Esophagus (tissue), 2 donors: ENCODE measurements around the gene MAP7D3. TPM values are rescaled to one million over a fixed set of nuclear protein-coding genes. Genes with fewer than 3 reads are reported as not detected.

Experiments
- H3K27ac ChIP-seq, 2 donors: one replicate each; pipeline ENCODE4 v1.5.1; 2013; ENCODE audit warnings: low read depth in 2 of 2, mild to moderate bottlenecking in 2 of 2, inconsistent platforms in 1 of 2, low read length in 1 of 2, moderate library complexity in 1 of 2
- H3K27me3 ChIP-seq, 2 donors: one replicate each; pipeline ENCODE4 v1.6.1; 2013; ENCODE audit warnings: low read length in 2 of 2, control low read depth in 1 of 2, mild to moderate bottlenecking in 1 of 2; ENCODE audit not compliant: insufficient read depth in 2 of 2, control insufficient read depth in 1 of 2
- H3K36me3 ChIP-seq, 2 donors: one replicate each; pipeline ENCODE4 v1.6.1; 2013; ENCODE audit warnings: low read length in 1 of 2; ENCODE audit not compliant: control insufficient read depth in 2 of 2, insufficient read depth in 2 of 2
- H3K4me1 ChIP-seq, 2 donors: one replicate each; pipeline ENCODE4 v1.6.1; 2013; ENCODE audit warnings: low read length in 1 of 2; ENCODE audit not compliant: control insufficient read depth in 2 of 2, insufficient read depth in 2 of 2
- H3K4me3 ChIP-seq, 2 donors: one replicate each; pipeline ENCODE4 v1.5.1; 2013; ENCODE audit warnings: low read length in 2 of 2, mild to moderate bottlenecking in 2 of 2, low read depth in 1 of 2, moderate library complexity in 1 of 2
- H3K9me3 ChIP-seq, 2 donors: one replicate each; pipeline ENCODE4 v1.6.1; 2013; ENCODE audit warnings: mild to moderate bottlenecking in 2 of 2, low read depth in 1 of 2, low read length in 1 of 2, moderate library complexity in 1 of 2; ENCODE audit not compliant: control insufficient read depth in 2 of 2, insufficient read depth in 1 of 2
- WGBS, 2 donors: extraction: QIAGEN DNeasy Blood & Tissue Kit; methylation state at CpG; one replicate each; pipeline ENCODE4 v1.1.7; 2013; 5-methylcytosine and 5-hydroxymethylcytosine counted together
- polyA plus RNA-seq, 2 donors: library from polyadenylated mRNA; stranded (reverse); fragments of 200-250 nt; gene quantifications; one replicate each; pipeline ENCODE4 v1.2.3, GENCODE V29; 2013
- donor health status: healthy with polysubstance abuse.
- donor health status: Bipolar disorder and iron deficiency.

The MAP7D3 gene
- polyA plus RNA-seq, 2 donors: 2.6 TPM

- Histone ChIP-seq H3K27ac (no peak overlapping the region), H3K27me3 (no peaks in the 10 kb centered on the region), H3K4me1 (peaks cover 0 to 2% of the 10 kb centered on the region in 2 donors), H3K4me3 (no peak overlapping the region), H3K36me3 (no peaks in the 10 kb centered on the region), H3K9me3 (no peaks in the 10 kb centered on the region)
- 74 to 85% methylated on average over 2 of the region's 2 CpGs for WGBS, 2 donors
Observed at GRCh38 chrX:136192135-136192534, 59.1 kb downstream of the MAP7D3 start.

GRCh38 chrX:136191171-136191570 is 60.0 kb downstream of the MAP7D3 start:
- Histone ChIP-seq H3K27me3 (no peaks in the 10 kb centered on the region), H3K4me1 (peaks cover under 1 to 2% of the 10 kb centered on the region in 2 donors), H3K36me3 (no peaks in the 10 kb centered on the region), H3K27ac (peak overlapping the region in 1 of 2 donors; percentile 34), H3K9me3 (no peaks in the 10 kb centered on the region), H3K4me3 (no peak overlapping the region)
- 46 to 65% methylated on average over 6 of the region's 6 CpGs for WGBS, 2 donors

- WGBS, 2 donors: 83 to 87% methylated on average over 10 of the region's 10 CpGs
- no peak overlapping the region for H3K27ac ChIP-seq
Observed at GRCh38 chrX:136190038-136190713, 61.0 kb downstream of the MAP7D3 start.

GRCh38 chrX:136189222-136189621 is 62.0 kb downstream of the MAP7D3 start:
- Histone ChIP-seq H3K36me3 (no peaks in the 10 kb centered on the region), H3K27me3 (no peaks in the 10 kb centered on the region), H3K4me1 (peaks cover 2 to 3% of the 10 kb centered on the region in 2 donors), H3K27ac (peak overlapping the region in 1 of 2 donors; percentile 4), H3K9me3 (no peaks in the 10 kb centered on the region), H3K4me3 (no peak overlapping the region)
- 67 to 80% methylated on average over 2 of the region's 2 CpGs for WGBS, 2 donors

More at GRCh38 chrX:136190038-136190713, 61.0 kb downstream of the MAP7D3 start:
- Histone ChIP-seq H3K9me3 (no peaks in the 10 kb centered on the region), H3K4me1 (peaks cover 2 to 3% of the 10 kb centered on the region in 2 donors), H3K27me3 (no peaks in the 10 kb centered on the region), H3K4me3 (no peak overlapping the region), H3K36me3 (no peaks in the 10 kb centered on the region)

GRCh38 chrX:136186023-136186413 is 65.2 kb downstream of the MAP7D3 start:
- WGBS, 2 donors: 42 to 44% methylated on average over 3 of the region's 3 CpGs
- Histone ChIP-seq H3K27ac (peak overlapping the region in 1 of 2 donors; percentile 9), H3K4me3 (no peak overlapping the region), H3K9me3 (no peaks in the 10 kb centered on the region), H3K27me3 (no peaks in the 10 kb centered on the region), H3K4me1 (peaks cover 2 to 3% of the 10 kb centered on the region in 2 donors), H3K36me3 (no peaks in the 10 kb centered on the region)

- Histone ChIP-seq H3K4me3 (no peak overlapping the region), H3K9me3 (no peaks in the 10 kb centered on the region), H3K27ac (no peak overlapping the region), H3K27me3 (no peaks in the 10 kb centered on the region), H3K4me1 (peaks cover 0 to 3% of the 10 kb centered on the region in 2 donors), H3K36me3 (no peaks in the 10 kb centered on the region)
- 29% methylated on average over 8 of the region's 8 CpGs for WGBS, 2 donors
Observed at GRCh38 chrX:136185401-136186022, 65.7 kb downstream of the MAP7D3 start.

- 21 to 51% methylated on average over 1 of the region's 1 CpG for WGBS, 2 donors
- no peak overlapping the region for H3K27ac ChIP-seq
- no peaks in the 10 kb centered on the region for H3K27me3 ChIP-seq
- no peaks in the 10 kb centered on the region for H3K36me3 ChIP-seq
- peaks cover 0 to 3% of the 10 kb centered on the region in 2 donors for H3K4me1 ChIP-seq
- H3K9me3 ChIP-seq: no peaks in the 10 kb centered on the region
- no peak overlapping the region for H3K4me3 ChIP-seq
Observed at GRCh38 chrX:136183917-136184316, 67.3 kb downstream of the MAP7D3 start.

GRCh38 chrX:136183172-136183571 is 68.0 kb downstream of the MAP7D3 start:
- H3K27me3 ChIP-seq: no peaks in the 10 kb centered on the region
- H3K36me3 ChIP-seq: no peaks in the 10 kb centered on the region
- H3K27ac ChIP-seq: no peak overlapping the region
- no peaks in the 10 kb centered on the region for H3K9me3 ChIP-seq
- WGBS, 2 donors: 65 to 81% methylated on average over 4 of the region's 4 CpGs
- no peak overlapping the region for H3K4me3 ChIP-seq
- H3K4me1 ChIP-seq: peaks cover 0 to 3% of the 10 kb centered on the region in 2 donors

GRCh38 chrX:136182414-136182813 is 68.8 kb downstream of the MAP7D3 start:
- Histone ChIP-seq H3K27ac (no peak overlapping the region), H3K9me3 (no peaks in the 10 kb centered on the region), H3K36me3 (no peaks in the 10 kb centered on the region), H3K27me3 (no peaks in the 10 kb centered on the region), H3K4me1 (peaks cover 0 to 3% of the 10 kb centered on the region in 2 donors), H3K4me3 (no peak overlapping the region)
- WGBS, 2 donors: 28 to 52% methylated on average over 3 of the region's 3 CpGs

- Histone ChIP-seq H3K4me3 (no peak overlapping the region), H3K9me3 (no peaks in the 10 kb centered on the region), H3K27ac (no peak overlapping the region), H3K27me3 (no peaks in the 10 kb centered on the region), H3K36me3 (no peaks in the 10 kb centered on the region), H3K4me1 (no peaks in the 10 kb centered on the region)
- 52 to 65% methylated on average over 4 of the region's 4 CpGs for WGBS, 2 donors
Observed at GRCh38 chrX:136179133-136179532, 72.1 kb downstream of the MAP7D3 start.
